Body of pancreas (tissue), 4 donors: ENCODE measurements around the gene BMP3. TPM values are rescaled to one million over a fixed set of nuclear protein-coding genes. Genes with fewer than 3 reads are reported as not detected.

Experiments used
- ATAC-seq: fragments of 150-250 bp; one replicate; pipeline ENCODE4 v1.9.1; 2016
- DNase-seq, 4 donors: peaks; one replicate each; pipeline ENCODE4 v3.0.0-alpha.2; 2019
- H3K27ac ChIP-seq, 4 donors: fragments of 200-600 bp; sonication (generic); 1 replicate in 3 of 4; 2 replicates in 1 of 4; pipeline versions ENCODE4 v1.5.1 to v1.6.1; 2016 to 2019; ENCODE audit warnings: mild to moderate bottlenecking in 1 of 4, mixed read lengths in 1 of 4, moderate library complexity in 1 of 4
- H3K27me3 ChIP-seq, 2 donors: fragments of 200-600 bp; sonication (generic); one replicate each; pipeline ENCODE4 v1.6.0; 2016; ENCODE audit warnings: mild to moderate bottlenecking in 1 of 2
- H3K36me3 ChIP-seq, 2 donors: fragments of 200-600 bp; sonication (generic); replicated peaks in 1 of 2; 2 replicates each; pipeline ENCODE4 v1.5.1; 2016; ENCODE audit warnings: low read depth in 2 of 2; ENCODE audit not compliant: insufficient read depth in 1 of 2
- H3K4me1 ChIP-seq: fragments of 200-600 bp; sonication (generic); one replicate; pipeline ENCODE4 v1.6.0; 2016
- H3K4me3 ChIP-seq, 2 donors: fragments of 200-600 bp; sonication (generic); 1 replicate in 1 of 2; 2 replicates in 1 of 2; pipeline ENCODE4 v1.5.1; 2016 to 2019
- H3K9me3 ChIP-seq, 3 donors: fragments of 200-600 bp; sonication (generic); 1 replicate in 2 of 3; 2 replicates in 1 of 3; pipeline ENCODE4 v1.5.1; 2016
- POLR2A ChIP-seq, 3 donors: fragments of 450-650 bp; IDR thresholded peaks; one replicate each; pipeline ENCODE4 v1.6.1; 2016; ENCODE audit warnings: antibody characterized with exemption in 3 of 3, mild to moderate bottlenecking in 2 of 3
- WGBS, 2 donors: methylation state at CpG; one replicate each; pipeline ENCODE4 v1.1.5; 2017; 5-methylcytosine and 5-hydroxymethylcytosine counted together
- intact Hi-C: fragments of 100-400 bp; cut with DNase I; formaldehyde crosslinking; loops from one replicate; pipeline ENCODE4 v1.15.1; 2023
- total RNA-seq, 2 donors: library from RNA; depleted of rRNA; stranded (reverse); fragments of >200 nt; gene quantifications; one replicate each; pipeline ENCODE4 v1.1.0, GENCODE V29; 2016
- TF ChIP-seq, protein P1 (sequence below), 7 experiments: fragments of 450-650 bp in 4 of 7; fragments of 200-600 bp in 3 of 7; sonication (generic) in 3 of 7; IDR thresholded peaks; one replicate each; pipeline ENCODE4 v1.5.1; 2016 to 2019; ENCODE audit warnings: antibody characterized with exemption in 7 of 7

BMP3 gene
- total RNA-seq, 2 donors from 2014 or later, result 0.26 TPM; not detected in 1

DNA sequence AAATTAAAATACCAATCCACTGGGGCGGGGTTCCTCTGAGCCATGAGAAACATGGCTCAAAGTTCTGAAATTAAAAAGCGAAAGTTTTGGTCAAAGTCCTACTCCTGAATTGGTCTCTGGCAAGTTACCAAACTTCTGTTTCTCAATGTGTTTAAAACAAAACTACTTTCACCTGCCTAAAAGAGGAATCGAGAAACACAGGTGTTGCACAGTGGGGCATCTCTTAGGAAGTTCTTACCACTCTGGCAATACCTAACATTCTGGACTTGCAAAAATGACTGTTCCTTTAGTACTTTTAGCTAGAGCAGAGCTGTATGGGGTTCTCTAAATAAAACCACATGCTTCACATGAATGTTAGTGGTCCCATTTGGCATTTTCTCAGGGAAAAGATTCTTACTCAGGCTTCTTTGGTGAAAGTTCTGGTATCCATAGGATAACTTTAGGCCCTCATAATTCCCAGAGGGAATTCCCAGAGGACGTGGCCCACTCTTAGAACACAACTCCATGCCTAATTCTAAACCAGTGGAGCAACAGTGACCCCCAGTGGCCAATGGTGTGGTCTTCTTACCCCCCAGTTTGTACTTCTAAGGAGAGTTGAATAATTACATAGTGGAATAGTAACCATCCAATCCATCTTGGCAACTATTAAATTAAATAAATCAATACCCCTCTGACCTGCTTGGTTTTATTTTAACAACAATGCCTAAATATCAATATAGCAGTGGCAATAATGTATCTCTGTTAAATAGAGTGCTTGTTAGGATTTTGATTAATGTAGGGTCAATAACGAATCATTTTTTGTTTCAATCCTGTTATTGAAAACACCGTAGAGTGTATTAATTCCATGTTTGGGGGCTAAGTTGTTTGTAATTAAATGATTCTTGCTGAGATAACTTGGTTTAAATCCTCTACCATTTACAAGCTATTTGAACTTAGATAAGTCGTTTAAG, 21.9 kb downstream of the BMP3 start:
- no peaks in the 10 kb centered on the region for H3K27me3 ChIP-seq
- TF ChIP-seq, protein P1, sequence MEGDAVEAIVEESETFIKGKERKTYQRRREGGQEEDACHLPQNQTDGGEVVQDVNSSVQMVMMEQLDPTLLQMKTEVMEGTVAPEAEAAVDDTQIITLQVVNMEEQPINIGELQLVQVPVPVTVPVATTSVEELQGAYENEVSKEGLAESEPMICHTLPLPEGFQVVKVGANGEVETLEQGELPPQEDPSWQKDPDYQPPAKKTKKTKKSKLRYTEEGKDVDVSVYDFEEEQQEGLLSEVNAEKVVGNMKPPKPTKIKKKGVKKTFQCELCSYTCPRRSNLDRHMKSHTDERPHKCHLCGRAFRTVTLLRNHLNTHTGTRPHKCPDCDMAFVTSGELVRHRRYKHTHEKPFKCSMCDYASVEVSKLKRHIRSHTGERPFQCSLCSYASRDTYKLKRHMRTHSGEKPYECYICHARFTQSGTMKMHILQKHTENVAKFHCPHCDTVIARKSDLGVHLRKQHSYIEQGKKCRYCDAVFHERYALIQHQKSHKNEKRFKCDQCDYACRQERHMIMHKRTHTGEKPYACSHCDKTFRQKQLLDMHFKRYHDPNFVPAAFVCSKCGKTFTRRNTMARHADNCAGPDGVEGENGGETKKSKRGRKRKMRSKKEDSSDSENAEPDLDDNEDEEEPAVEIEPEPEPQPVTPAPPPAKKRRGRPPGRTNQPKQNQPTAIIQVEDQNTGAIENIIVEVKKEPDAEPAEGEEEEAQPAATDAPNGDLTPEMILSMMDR (IDR thresholded peaks at IDR 0.05), result peak; percentile 52 to 72 (median 60)
- TF ChIP-seq POLR2A (IDR thresholded peaks at IDR 0.05), result no peak
- intact Hi-C loops, result no loop called here
- no peaks in the 10 kb centered on the region for H3K9me3 ChIP-seq
- 22 to 29% methylated on average over 7 of the region's 7 CpGs for WGBS, 2 donors
- DNase-seq (peak; percentile 47 to 77 (median 59)), ATAC-seq (peak; percentile 45)
- no peaks in the 10 kb centered on the region for H3K36me3 ChIP-seq
- no peak overlapping the region for H3K4me3 ChIP-seq
- no peak overlapping the region for H3K27ac ChIP-seq
- no peaks in the 10 kb centered on the region for H3K4me1 ChIP-seq

DNA sequence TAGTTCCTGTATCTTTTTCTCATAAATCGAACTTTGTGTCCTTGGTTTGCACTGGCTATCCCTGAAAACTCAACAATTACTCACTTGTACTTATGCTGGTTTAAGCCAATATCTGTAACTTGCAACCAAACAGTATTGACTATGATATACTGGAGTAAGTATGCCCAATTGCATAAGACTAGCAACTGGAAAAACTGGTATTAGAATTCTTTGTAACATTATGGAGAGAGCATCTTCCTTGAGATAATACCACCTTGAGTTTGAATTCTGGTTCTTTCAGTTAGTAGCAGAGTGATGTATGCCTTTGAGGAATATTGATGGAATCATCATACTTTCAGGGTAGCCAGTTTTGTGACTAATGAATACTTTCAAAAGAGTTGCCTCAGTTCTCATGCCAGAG, 28.1 kb downstream of the BMP3 start:
- Histone ChIP-seq H3K4me3 (no peak overlapping the region), H3K27ac (no peak overlapping the region), H3K9me3 (no peaks in the 10 kb centered on the region), H3K36me3 (no peaks in the 10 kb centered on the region), H3K27me3 (no peaks in the 10 kb centered on the region), H3K4me1 (peaks cover 7% of the 10 kb centered on the region)
- no peak for DNase-seq
- intact Hi-C loops, result no loop called here
- ATAC-seq, result no peak
- WGBS, 2 donors, result 33 to 34% methylated on average over 1 of the region's 1 CpG
- TF ChIP-seq POLR2A (IDR thresholded peaks at IDR 0.05), result no peak
- TF ChIP-seq, protein P1 (IDR thresholded peaks at IDR 0.05), result no peak

GRCh38 chr4:81060587-81061343, 30.3 kb downstream of the BMP3 start:
- ATAC-seq (no peak), DNase-seq (no peak)
- no peak for TF ChIP-seq POLR2A (IDR thresholded peaks at IDR 0.05)
- TF ChIP-seq, protein P1 (IDR thresholded peaks at IDR 0.05), result no peak
- Histone ChIP-seq H3K36me3 (no peaks in the 10 kb centered on the region), H3K4me3 (no peak overlapping the region), H3K9me3 (no peaks in the 10 kb centered on the region), H3K27me3 (no peaks in the 10 kb centered on the region), H3K4me1 (peaks cover 7% of the 10 kb centered on the region), H3K27ac (no peak overlapping the region)
- intact Hi-C loops, result no loop called here
- 65 to 73% methylated on average over 6 of the region's 6 CpGs for WGBS, 2 donors

DNA sequence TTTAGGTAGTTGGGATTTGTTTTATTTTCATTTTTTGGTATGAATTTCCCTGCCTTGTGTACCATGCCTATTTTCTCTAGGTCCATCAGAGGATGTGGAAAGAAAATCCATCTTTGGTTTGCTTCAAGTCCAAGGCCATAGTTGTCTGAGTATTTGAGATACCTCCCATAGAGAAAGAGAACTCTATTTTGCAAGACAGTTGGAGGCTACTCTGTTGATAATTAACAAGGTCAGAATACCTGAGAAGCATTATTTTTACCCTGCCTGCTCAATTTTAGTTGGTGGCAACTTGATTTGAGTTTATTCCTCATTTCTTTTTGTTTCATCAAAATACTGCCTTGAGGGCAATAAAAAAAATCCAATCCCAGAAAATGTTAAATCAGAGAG, 30.8 kb downstream of the BMP3 start:
- no peaks in the 10 kb centered on the region for H3K9me3 ChIP-seq
- TF ChIP-seq, protein P1 (IDR thresholded peaks at IDR 0.05), result no peak
- no peak for TF ChIP-seq POLR2A (IDR thresholded peaks at IDR 0.05)
- intact Hi-C loops, result no loop called here
- H3K27ac ChIP-seq, result no peak overlapping the region
- DNase-seq (no peak), ATAC-seq (no peak)
- H3K4me3 ChIP-seq, result no peak overlapping the region
- H3K36me3 ChIP-seq, result no peaks in the 10 kb centered on the region
- H3K4me1 ChIP-seq, result peaks cover 7% of the 10 kb centered on the region
- H3K27me3 ChIP-seq, result no peaks in the 10 kb centered on the region
